NCI-H69 (cell line): ENCODE measurements around the gene WNT3.

Experiments
- DNase-seq: peaks from one replicate; lab custom pipeline; 2025; lab: John Stamatoyannopoulos, UW

The WNT3 gene

DNA sequence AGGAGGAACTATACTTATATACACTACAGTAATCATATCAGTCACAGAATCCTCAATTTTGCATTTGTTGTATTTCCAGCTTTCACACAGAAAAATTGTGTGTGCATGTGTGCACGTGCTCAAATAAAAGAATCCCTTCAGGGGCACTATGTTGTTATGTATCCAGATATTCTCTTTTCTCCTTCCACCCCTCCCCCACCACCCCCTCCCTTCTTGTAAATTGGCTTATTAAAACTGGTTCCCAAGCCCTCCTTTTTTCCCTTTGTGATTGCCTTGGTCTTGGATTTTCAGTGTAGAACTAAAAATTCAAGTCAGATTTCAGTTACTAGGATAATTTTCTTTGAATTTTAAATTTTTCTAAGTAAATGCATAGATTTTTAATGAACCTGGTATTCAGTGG, 86.3 kb downstream of the WNT3 start:
- no peak for DNase-seq

DNA sequence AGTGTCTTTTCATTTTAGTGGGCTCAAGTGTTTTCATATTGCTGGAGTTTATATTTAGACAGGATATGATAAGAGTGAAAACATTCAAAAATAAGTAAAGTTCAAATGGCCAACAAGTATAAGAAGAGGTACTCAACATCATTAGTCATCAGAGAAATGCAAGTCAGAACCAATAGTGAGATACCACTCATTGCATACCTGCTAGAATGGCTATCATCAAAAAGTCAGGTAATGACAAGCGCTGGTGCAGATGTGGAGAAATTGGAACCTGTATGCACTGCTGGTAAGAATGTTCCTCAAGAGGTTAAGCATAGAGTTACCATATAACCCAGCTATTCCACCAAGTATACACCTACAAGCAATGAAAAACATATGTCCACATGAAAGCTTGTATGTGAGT, 87.8 kb downstream of the WNT3 start:
- no peak for DNase-seq

DNA sequence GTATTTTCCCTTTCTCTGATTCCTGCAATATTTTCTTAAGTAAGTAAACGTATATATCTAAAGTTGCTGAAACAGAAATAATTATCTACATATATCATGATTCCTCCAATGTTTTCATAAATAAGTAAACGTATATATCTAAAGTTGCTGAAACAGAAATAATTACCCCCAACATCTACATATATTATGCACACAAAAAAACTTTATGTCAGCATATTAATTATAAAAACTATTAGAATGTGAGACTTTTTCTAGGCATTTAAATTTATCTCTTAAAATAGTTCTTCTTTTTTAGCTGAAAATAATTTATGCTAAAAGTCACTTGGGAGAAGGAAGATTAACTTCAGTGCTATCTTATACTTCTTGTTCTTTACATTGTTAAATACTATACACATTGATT, 88.5 kb downstream of the WNT3 start:
- no peak for DNase-seq

DNA sequence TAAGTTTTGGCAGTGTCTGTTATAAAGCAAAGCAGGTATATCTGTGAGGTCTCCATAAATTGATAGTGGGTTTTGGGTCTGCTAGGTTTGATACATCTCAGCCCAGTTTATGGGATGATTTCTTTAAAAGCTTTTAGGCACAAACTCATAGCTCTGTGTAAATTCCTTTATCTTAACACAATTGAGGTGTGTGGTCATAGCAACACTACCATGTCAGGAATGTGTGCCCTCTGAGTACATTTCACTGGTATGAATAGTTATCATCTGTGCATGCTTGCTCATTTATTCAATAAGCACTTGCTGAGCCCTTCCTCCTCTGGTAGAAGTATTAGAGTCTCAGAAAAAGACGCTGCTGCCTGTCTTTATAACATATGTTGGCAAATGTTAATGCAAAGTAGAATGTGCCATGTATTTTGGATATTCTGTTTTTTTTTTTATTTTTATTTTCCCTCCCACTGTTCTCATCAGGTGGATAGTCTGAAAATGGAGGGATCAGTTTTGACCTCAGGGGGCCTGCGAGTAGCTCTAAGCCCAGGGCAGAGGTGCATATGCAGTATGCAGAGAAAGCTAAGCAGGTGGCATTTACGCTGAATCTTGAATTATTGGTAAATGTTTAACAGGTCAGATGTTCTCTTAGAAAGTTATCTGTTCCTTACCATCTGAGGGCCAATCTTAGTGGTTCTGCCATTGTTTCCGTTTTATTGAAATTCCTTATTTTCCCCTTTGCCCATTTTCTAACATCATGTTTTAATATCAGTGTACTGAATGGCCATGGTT, 90.7 kb downstream of the WNT3 start:
- no peak for DNase-seq

DNA sequence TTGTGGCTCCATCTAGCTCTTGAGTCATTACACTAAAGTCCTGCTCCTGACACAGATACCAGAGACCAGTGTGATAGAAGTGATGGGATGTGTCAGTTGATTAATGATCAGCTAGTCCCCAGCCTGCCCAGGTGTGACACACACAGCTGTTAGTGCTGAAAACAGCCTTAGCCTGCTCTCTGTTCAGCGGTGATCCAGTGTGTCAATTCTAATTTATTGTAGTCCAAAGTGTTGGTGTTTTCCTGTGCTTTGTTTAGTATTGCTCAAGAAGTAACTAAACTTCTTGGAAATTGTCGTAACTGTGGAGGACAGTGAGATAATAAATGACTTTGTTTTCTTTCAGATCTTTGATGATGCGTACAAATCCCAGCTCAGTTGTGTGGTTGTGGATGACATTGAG, 92.3 kb downstream of the WNT3 start:
- no peak for DNase-seq

DNA sequence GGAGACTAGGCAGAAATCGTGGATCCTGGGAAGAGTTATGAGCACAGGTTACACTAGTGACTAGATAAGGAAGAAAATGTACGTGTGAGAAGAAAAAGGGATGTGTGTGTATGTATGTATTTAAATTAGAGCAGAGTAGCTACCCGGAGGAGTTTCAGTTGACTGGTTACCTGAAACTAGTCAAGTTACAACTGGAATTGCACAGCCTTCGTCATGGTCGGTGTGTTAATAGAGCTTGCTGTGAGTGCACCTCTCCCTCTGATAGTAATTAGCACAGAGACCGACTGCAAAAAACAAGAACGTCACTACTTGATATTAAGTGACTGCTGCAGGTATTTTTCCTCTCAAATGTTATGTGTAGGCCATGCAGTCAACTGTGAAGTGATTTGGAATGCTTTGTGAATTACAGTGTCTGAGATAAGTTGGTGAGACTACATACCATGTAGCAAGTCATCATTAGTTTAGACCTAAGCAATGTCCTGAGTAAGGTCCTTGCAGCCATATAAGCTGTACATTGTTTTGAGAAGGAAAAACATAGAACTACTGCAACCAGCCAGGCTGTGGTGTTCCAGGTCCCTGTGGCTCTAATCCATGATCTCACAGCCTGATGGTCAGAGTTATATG, 95.7 kb downstream of the WNT3 start:
- no peak for DNase-seq

DNA sequence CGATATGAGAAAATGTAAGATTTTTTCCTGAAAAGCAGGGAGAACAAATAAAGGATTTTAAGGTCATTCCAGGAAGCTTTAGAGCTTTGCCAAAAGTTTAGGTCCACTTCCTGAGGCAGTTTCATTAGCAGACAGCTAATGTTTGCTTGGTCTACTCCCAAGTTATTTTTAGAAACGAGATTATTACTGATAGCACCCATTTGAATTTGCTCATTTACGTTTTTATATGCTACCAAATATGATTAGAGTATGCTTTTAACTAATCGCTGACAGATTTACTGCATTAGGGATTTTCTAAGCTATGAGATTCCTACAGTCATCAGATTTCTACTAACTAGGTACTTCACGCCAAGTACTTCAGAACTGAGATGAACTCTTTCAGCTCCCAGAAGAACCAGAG, 98.1 kb downstream of the WNT3 start:
- no peak for DNase-seq

DNA sequence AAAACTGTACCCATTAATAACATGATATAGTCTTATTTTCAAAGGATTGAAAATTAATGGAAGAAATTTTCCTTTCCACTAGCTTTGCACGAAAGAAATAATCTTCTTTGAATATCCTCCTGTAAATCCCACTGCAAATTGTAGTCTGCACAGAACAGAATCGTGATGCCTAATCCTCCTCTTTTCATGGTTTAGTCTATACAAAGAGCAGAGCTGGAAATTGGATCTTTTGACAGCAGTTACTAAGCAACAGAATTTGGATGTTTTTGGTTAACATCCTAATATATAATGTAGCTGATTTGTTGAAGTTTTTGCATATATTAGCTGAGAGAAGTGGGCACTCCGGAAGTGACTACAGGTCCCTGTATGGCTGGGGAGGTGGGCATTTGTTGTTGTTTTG, 98.6 kb downstream of the WNT3 start:
- no peak for DNase-seq

DNA sequence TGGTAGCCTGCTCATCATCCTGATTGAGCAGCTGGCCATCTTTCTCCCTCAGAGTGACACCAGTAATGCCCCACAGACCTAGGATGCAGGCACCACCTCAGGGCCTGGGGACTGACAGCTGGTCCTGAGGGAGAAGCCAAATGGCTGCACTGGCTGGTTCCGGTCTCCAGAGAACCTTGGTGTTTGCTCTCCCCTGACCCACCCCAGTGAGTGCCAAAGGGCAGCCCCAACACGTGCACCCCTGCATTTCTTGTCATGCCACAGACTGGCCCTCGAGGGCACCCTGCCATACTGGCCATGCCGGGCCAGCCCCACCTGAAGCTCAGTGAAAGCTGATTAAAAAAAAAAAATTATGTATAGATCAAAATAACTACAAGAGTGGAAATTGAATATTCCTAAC, 100.5 kb downstream of the WNT3 start:
- DNase-seq = no peak
